HG02973 (cell line): ENCODE data around the gene ERVK3-1.
"Not testable (repeated sequence)": the region's sequence is repeated elsewhere in the genome, so short reads cannot be mapped to it uniquely, and the experiment has no call there.

ENCODE experiments used
- ATAC-seq: cut with Tn5 transposase; IDR thresholded peaks from one replicate; pipeline ENCODE4 v1.9.1; 2021; ENCODE audit warnings: moderate library complexity; ENCODE audit not compliant: unreplicated experiment

The ERVK3-1 gene

GRCh38 chr19:58304255-58304654 lies 922 bp upstream of the ERVK3-1 start:
- ATAC-seq, result no peak

- peak; percentile 9 for ATAC-seq
Observed at GRCh38 chr19:58304748-58305064, 471 bp upstream of the ERVK3-1 start.

GRCh38 chr19:58305932-58306323 lies 751 bp downstream of the ERVK3-1 start:
- no peak for ATAC-seq

- no peak for ATAC-seq
Observed at GRCh38 chr19:58307736-58308135, 2.6 kb downstream of the ERVK3-1 start.

- ATAC-seq, result not testable (repeated sequence)
Observed at GRCh38 chr19:58310685-58311084, 5.5 kb downstream of the ERVK3-1 start.

- no peak for ATAC-seq
Observed at GRCh38 chr19:58311345-58311865, 6.2 kb downstream of the ERVK3-1 start.

GRCh38 chr19:58315580-58315979 lies 10.4 kb downstream of the ERVK3-1 start:
- no peak for ATAC-seq

GRCh38 chr19:58317476-58318072 lies 12.4 kb downstream of the ERVK3-1 start:
- ATAC-seq, result no peak

- no peak for ATAC-seq
Observed at GRCh38 chr19:58318297-58318696, 13.1 kb downstream of the ERVK3-1 start.

- ATAC-seq, result no peak
Observed at GRCh38 chr19:58319241-58319640, 14.1 kb downstream of the ERVK3-1 start.

GRCh38 chr19:58325311-58326022 lies 20.3 kb downstream of the ERVK3-1 start:
- no peak for ATAC-seq

GRCh38 chr19:58326501-58326913 lies 21.3 kb downstream of the ERVK3-1 start:
- no peak for ATAC-seq

- ATAC-seq, result peak; percentile 80
Observed at GRCh38 chr19:58326914-58327726, 21.9 kb downstream of the ERVK3-1 start, which contains the start of gene ZSCAN22. Gene ZSCAN22 (plus strand): TSS chr19:58326994. CDS start chr19:58334803, 7,809 bp downstream.

- no peak for ATAC-seq
Observed at GRCh38 chr19:58328999-58329398, 23.8 kb downstream of the ERVK3-1 start.

- no peak for ATAC-seq
Observed at GRCh38 chr19:58330458-58330857, 25.3 kb downstream of the ERVK3-1 start.

- no peak for ATAC-seq
Observed at GRCh38 chr19:58332697-58333096, 27.5 kb downstream of the ERVK3-1 start.

GRCh38 chr19:58334691-58335249 lies 29.6 kb downstream of the ERVK3-1 start:
- ATAC-seq, result no peak

- ATAC-seq, result no peak
Observed at GRCh38 chr19:58335630-58336029, 30.5 kb downstream of the ERVK3-1 start.

- ATAC-seq, result no peak
Observed at GRCh38 chr19:58336216-58336615, 31.0 kb downstream of the ERVK3-1 start.

GRCh38 chr19:58336820-58337219 lies 31.6 kb downstream of the ERVK3-1 start:
- no peak for ATAC-seq

- ATAC-seq, result no peak
Observed at GRCh38 chr19:58338336-58338735, 33.2 kb downstream of the ERVK3-1 start.
